Transverse colon (tissue), 4 donors: ENCODE measurements around the gene BHMT2. TPM values are rescaled to one million over a fixed set of nuclear protein-coding genes. Genes with fewer than 3 reads are reported as not detected.

Experiments
- DNase-seq: peaks from one replicate; pipeline ENCODE4 v3.0.0-alpha.2; 2019
- H3K27ac ChIP-seq, 4 donors: fragments of 200-600 bp; sonication (generic); 2 replicates each; pipeline ENCODE4 v1.5.1; 2016 to 2018; ENCODE audit warnings: inconsistent platforms in 4 of 4
- H3K27me3 ChIP-seq: fragments of 200-600 bp; sonication (generic); 2 replicates; pipeline ENCODE4 v1.5.1; 2017; ENCODE audit warnings: inconsistent platforms
- H3K36me3 ChIP-seq, 4 donors: fragments of 200-600 bp; sonication (generic); 2 replicates each; pipeline ENCODE4 v1.5.1; 2017 to 2019; ENCODE audit warnings: inconsistent platforms in 4 of 4
- H3K4me1 ChIP-seq, 4 donors: fragments of 200-600 bp; sonication (generic); 2 replicates each; pipeline ENCODE4 v1.5.1; 2017 to 2020; ENCODE audit warnings: inconsistent platforms in 4 of 4
- H3K4me3 ChIP-seq, 4 donors: fragments of 200-600 bp; sonication (generic); 1 replicate in 1 of 4; 2 replicates in 3 of 4; pipeline versions ENCODE4 v1.5.1 to v1.6.1; 2017 to 2019; ENCODE audit warnings: inconsistent platforms in 4 of 4
- H3K9me3 ChIP-seq, 2 donors: fragments of 200-600 bp; sonication (generic); 2 replicates each; pipeline ENCODE4 v1.5.1; 2017 to 2019; ENCODE audit warnings: inconsistent platforms in 2 of 2
- CTCF ChIP-seq, 5 experiments: fragments of 200-600 bp in 3 of 5; fragments of 450-650 bp in 2 of 5; sonication (generic) in 3 of 5; IDR thresholded peaks; 1 replicate in 2 of 5; 2 replicates in 3 of 5; pipeline ENCODE4 v1.5.1; 2016 to 2017; ENCODE audit warnings: antibody characterized with exemption in 5 of 5, inconsistent platforms in 3 of 5, mild to moderate bottlenecking in 2 of 5, moderate library complexity in 1 of 5
- EP300 ChIP-seq: sonication (generic); formaldehyde crosslinking; IDR thresholded peaks from one replicate; pipeline ENCODE4 v1.6.1; 2017; ENCODE audit warnings: antibody characterized with exemption, low read depth
- POLR2A ChIP-seq: fragments of 450-650 bp; IDR thresholded peaks from one replicate; pipeline ENCODE4 v1.6.1; 2016; ENCODE audit warnings: antibody characterized with exemption, mild to moderate bottlenecking, moderate library complexity
- POLR2AphosphoS5 ChIP-seq, 3 donors: sonication (generic); formaldehyde crosslinking; IDR thresholded peaks; one replicate each; pipeline ENCODE4 v1.6.1; 2016; ENCODE audit warnings: antibody characterized with exemption in 3 of 3
- WGBS, 2 donors: methylation state at CpG; one replicate each; pipeline ENCODE4 v1.1.5; 2018; ENCODE audit warnings: low coverage in 1 of 2; 5-methylcytosine and 5-hydroxymethylcytosine counted together
- in situ Hi-C, 4 donors: fragments of 200-750 bp; cut with MboI; loops; one replicate each; pipeline versions ENCODE4 v1.15.0 to v1.15.1; 2017; ENCODE audit warnings: low sequenced_read_pairs in 3 of 4, low pct_ligation_motif_present in 1 of 4, low pct_unique_long_range_greater_than_20kb in 1 of 4
- intact Hi-C: fragments of 100-400 bp; cut with DNase I; formaldehyde crosslinking; loops from one replicate; pipeline ENCODE4 v1.15.1; 2023; ENCODE audit warnings: low total_unique reads
- total RNA-seq, 4 donors: library from RNA; depleted of rRNA; stranded (reverse); fragments of >200 nt; gene quantifications; one replicate each; pipeline ENCODE4 v1.1.0, GENCODE V29; 2016

Gene BHMT2
- total RNA-seq, 4 donors from 2014 or later: 1.6 to 12.1 (median 2.5) TPM

DNA sequence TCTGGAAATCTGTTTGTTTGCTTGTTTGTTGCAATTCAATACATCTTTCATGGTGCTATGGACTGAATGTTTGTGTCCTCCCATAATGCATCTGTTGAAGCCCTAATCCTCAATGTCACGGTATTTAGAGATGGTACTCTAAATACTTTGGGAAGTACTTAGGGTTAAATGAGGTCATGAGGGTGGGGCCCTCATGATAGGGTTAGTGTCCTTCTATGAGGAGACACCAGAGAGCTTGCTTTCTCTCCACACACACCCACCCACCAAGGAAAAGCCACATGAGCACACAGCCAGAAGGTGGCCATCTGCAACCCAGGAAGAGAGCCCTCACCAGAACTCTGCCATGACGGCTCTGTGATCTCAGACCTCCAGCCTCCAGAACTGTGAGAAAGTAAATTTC, 32.8 kb upstream of the BHMT2 start:
- DNase-seq: no peak
- H3K4me3 ChIP-seq: no peak overlapping the region
- intact Hi-C loops (no loop called here), in situ Hi-C loops (loop anchor here in 2 of 4 donors (10.0 to 25.0 kb wide), 2 partner anchors 101 to 428 kb away; no protein-coding TSS in a partner anchor)
- H3K36me3 ChIP-seq: no peaks in the 10 kb centered on the region
- H3K4me1 ChIP-seq: no peaks in the 10 kb centered on the region
- H3K27me3 ChIP-seq: no peaks in the 10 kb centered on the region
- TF ChIP-seq CTCF (IDR thresholded peaks at IDR 0.05): no peak
- TF ChIP-seq POLR2A: no peak
- no peak for TF ChIP-seq POLR2AphosphoS5 (IDR thresholded peaks at IDR 0.05)
- TF ChIP-seq EP300: no peak
- WGBS, 2 donors: 95 to 100% methylated on average over 1 to 2 of the region's 2 CpGs
- H3K27ac ChIP-seq: no peak overlapping the region
- H3K9me3 ChIP-seq: no peaks in the 10 kb centered on the region

DNA sequence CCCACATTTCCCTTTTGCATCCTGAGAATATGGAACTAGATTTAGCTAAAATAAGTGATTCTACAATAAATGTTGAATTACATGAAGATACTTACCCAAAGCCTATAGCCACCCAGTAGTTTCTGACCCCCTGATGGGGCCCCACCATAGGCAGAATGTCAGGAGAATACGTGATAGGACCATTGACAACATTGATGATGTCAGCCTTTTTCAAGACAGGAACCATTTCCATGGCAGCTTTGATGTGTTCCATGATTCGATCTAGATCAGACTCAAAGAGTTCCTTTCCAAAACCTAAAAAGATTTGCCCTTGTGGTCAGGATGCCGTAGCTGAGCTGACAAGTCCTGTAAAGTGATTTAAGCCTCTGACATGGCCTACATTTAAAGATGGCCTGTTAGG, 27.4 kb upstream of the BHMT2 start:
- Histone ChIP-seq H3K27ac (no peak overlapping the region), H3K9me3 (no peaks in the 10 kb centered on the region), H3K4me1 (no peaks in the 10 kb centered on the region), H3K4me3 (no peak overlapping the region), H3K27me3 (no peaks in the 10 kb centered on the region), H3K36me3 (no peaks in the 10 kb centered on the region)
- WGBS, 2 donors: 77 to 81% methylated on average over 3 of the region's 3 CpGs
- no peak for DNase-seq
- TF ChIP-seq EP300: no peak
- no peak for TF ChIP-seq POLR2AphosphoS5 (IDR thresholded peaks at IDR 0.05)
- TF ChIP-seq POLR2A: no peak
- TF ChIP-seq CTCF (IDR thresholded peaks at IDR 0.05): no peak
- in situ Hi-C loops (loop anchor here in 2 of 4 donors (25.0 kb wide), 1 partner anchor 95 kb away; no protein-coding TSS in a partner anchor), intact Hi-C loops (no loop called here)

- TF ChIP-seq POLR2AphosphoS5 (IDR thresholded peaks at IDR 0.05) (no peak), POLR2A (no peak), EP300 (no peak), CTCF (IDR thresholded peaks at IDR 0.05) (no peak)
- Histone ChIP-seq H3K4me1 (no peaks in the 10 kb centered on the region), H3K27ac (no peak overlapping the region), H3K9me3 (no peaks in the 10 kb centered on the region), H3K4me3 (no peak overlapping the region), H3K36me3 (no peaks in the 10 kb centered on the region), H3K27me3 (no peaks in the 10 kb centered on the region)
- in situ Hi-C loops (loop anchor here in 2 of 4 donors (25.0 kb wide), 1 partner anchor 90 kb away; no protein-coding TSS in a partner anchor), intact Hi-C loops (no loop called here)
- 76 to 90% methylated on average over 2 to 3 of the region's 3 CpGs for WGBS, 2 donors
- no peak for DNase-seq
These were observed 22.4 kb upstream of the BHMT2 start for GRCh38 chr5:79047199-79047598.

- no peak for DNase-seq
- Histone ChIP-seq H3K4me1 (no peaks in the 10 kb centered on the region), H3K36me3 (no peaks in the 10 kb centered on the region), H3K4me3 (no peak overlapping the region), H3K27ac (no peak overlapping the region), H3K9me3 (no peaks in the 10 kb centered on the region), H3K27me3 (no peaks in the 10 kb centered on the region)
- intact Hi-C loops (no loop called here), in situ Hi-C loops (loop anchor here in 2 of 4 donors (25.0 kb wide), 1 partner anchor 89 kb away; no protein-coding TSS in a partner anchor)
- TF ChIP-seq POLR2A: no peak
These were observed 21.1 kb upstream of the BHMT2 start for GRCh38 chr5:79048437-79048836.

DNA sequence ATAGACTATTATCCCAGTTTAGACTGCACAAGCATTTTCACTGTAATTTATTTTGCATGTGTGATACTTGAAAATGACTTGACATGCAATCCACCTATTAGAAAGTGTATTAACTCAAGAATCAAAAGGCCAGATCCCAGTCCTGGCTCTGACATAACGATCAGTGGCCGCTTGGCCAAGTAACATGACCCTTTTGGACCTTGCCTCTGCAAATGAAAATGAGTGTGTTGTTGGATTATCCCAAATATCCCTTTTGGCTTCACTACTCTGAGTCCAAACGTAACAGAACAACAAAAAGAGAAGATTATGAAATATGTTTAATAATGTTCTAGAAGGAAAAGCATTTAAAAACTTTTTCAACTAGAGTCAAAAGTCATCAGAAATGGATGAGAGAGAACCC, 19.1 kb upstream of the BHMT2 start:
- H3K27ac ChIP-seq: no peak overlapping the region
- 73 to 88% methylated on average over 3 of the region's 3 CpGs for WGBS, 2 donors
- no peaks in the 10 kb centered on the region for H3K4me1 ChIP-seq
- in situ Hi-C loops: no loop called here
- no peaks in the 10 kb centered on the region for H3K36me3 ChIP-seq
- H3K9me3 ChIP-seq: no peaks in the 10 kb centered on the region
- no peaks in the 10 kb centered on the region for H3K27me3 ChIP-seq
- H3K4me3 ChIP-seq: no peak overlapping the region
- TF ChIP-seq EP300 (no peak), CTCF (IDR thresholded peaks at IDR 0.05) (no peak), POLR2AphosphoS5 (IDR thresholded peaks at IDR 0.05) (no peak), POLR2A (no peak)
- no peak for DNase-seq
- intact Hi-C loops: no loop called here
